Sigmoid colon (tissue), 4 donors: ENCODE measurements around the gene KAZN.

Source experiments
- EP300 ChIP-seq, 4 donors: sonication (generic); formaldehyde crosslinking; IDR thresholded peaks; one replicate each; pipeline ENCODE4 v1.6.1; 2017; ENCODE audit warnings: antibody characterized with exemption in 4 of 4
- TF ChIP-seq, protein P1 (sequence below), 4 experiments: fragments of 450-650 bp in 3 of 4; fragments of 200-600 bp in 1 of 4; IDR thresholded peaks; one replicate each; pipeline ENCODE4 v1.5.1; 2016 to 2019; ENCODE audit warnings: antibody characterized with exemption in 4 of 4, mild to moderate bottlenecking in 3 of 4, moderate library complexity in 2 of 4

DNA sequence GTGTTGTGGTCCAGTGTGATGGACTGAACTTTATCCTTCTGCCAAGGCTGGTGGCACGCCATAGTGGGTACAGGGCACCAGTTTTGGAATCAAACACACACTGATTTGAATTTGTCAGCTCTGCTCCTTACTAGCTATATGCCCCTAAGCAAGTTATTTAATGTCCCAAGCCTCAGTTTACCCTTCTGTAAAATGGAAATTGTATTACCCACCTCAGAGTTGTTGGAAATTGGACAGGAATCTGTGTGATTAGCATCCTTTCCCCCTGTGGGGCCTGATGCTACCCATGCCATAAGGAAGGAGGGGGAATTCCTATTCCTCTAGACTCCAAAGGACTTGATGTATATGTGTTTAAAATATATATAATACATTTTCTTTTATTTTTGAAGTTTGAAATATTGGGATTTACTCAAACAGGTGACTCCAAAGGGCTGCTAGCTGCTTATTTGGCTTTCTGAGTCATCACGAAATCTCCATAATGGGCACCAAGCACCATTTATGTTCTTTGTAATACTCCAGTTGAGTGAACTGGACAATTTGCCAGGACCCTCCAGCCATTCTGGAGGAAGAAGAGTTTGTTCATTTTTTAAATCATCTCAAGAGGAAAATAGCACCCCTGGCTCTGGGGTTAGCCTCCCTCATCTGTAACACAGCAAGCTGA lies 330.5 kb downstream of the KAZN start:
- TF ChIP-seq, protein P1, sequence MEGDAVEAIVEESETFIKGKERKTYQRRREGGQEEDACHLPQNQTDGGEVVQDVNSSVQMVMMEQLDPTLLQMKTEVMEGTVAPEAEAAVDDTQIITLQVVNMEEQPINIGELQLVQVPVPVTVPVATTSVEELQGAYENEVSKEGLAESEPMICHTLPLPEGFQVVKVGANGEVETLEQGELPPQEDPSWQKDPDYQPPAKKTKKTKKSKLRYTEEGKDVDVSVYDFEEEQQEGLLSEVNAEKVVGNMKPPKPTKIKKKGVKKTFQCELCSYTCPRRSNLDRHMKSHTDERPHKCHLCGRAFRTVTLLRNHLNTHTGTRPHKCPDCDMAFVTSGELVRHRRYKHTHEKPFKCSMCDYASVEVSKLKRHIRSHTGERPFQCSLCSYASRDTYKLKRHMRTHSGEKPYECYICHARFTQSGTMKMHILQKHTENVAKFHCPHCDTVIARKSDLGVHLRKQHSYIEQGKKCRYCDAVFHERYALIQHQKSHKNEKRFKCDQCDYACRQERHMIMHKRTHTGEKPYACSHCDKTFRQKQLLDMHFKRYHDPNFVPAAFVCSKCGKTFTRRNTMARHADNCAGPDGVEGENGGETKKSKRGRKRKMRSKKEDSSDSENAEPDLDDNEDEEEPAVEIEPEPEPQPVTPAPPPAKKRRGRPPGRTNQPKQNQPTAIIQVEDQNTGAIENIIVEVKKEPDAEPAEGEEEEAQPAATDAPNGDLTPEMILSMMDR (IDR thresholded peaks at IDR 0.05) = no peak
- no peak for TF ChIP-seq EP300 (IDR thresholded peaks at IDR 0.05)
